GM21529 (cell line): ENCODE data around the gene XRCC6.
"Not testable (repeated sequence)": the region's sequence is repeated elsewhere in the genome, so short reads cannot be mapped to it uniquely, and the experiment has no call there.

ENCODE experiments used
- ATAC-seq: cut with Tn5 transposase; IDR thresholded peaks from one replicate; pipeline ENCODE4 v1.9.1; 2021; ENCODE audit not compliant: unreplicated experiment

XRCC6 gene

GRCh38 chr22:41648432-41648831 is 27.3 kb downstream of the XRCC6 start:
- ATAC-seq = no peak

GRCh38 chr22:41650229-41650628 is 29.1 kb downstream of the XRCC6 start:
- ATAC-seq = no peak

GRCh38 chr22:41650821-41651220 is 29.7 kb downstream of the XRCC6 start:
- no peak for ATAC-seq

- ATAC-seq = no peak
These were observed 33.2 kb downstream of the XRCC6 start for GRCh38 chr22:41654322-41654721.

GRCh38 chr22:41656556-41656955 is 35.5 kb downstream of the XRCC6 start:
- no peak for ATAC-seq

GRCh38 chr22:41657709-41658108 is 36.6 kb downstream of the XRCC6 start:
- no peak for ATAC-seq

GRCh38 chr22:41658869-41659268 is 37.8 kb downstream of the XRCC6 start:
- no peak for ATAC-seq

GRCh38 chr22:41659941-41660340 is 38.8 kb downstream of the XRCC6 start:
- no peak for ATAC-seq

- ATAC-seq = no peak
These were observed 39.3 kb downstream of the XRCC6 start for GRCh38 chr22:41660416-41660815.

- no peak for ATAC-seq
These were observed 40.0 kb downstream of the XRCC6 start for GRCh38 chr22:41661088-41661487.

- ATAC-seq = no peak
These were observed 40.6 kb downstream of the XRCC6 start for GRCh38 chr22:41661713-41662112.

GRCh38 chr22:41663594-41663993 is 42.5 kb downstream of the XRCC6 start:
- ATAC-seq = not testable (repeated sequence)

- ATAC-seq = no peak
These were observed 43.4 kb downstream of the XRCC6 start for GRCh38 chr22:41664490-41664889.

GRCh38 chr22:41664951-41665350 is 43.9 kb downstream of the XRCC6 start:
- no peak for ATAC-seq

- no peak for ATAC-seq
These were observed 48.1 kb downstream of the XRCC6 start for GRCh38 chr22:41668971-41669911.

- ATAC-seq = not testable (repeated sequence)
These were observed 51.0 kb downstream of the XRCC6 start for GRCh38 chr22:41672096-41672495.

- no peak for ATAC-seq
These were observed 51.9 kb downstream of the XRCC6 start for GRCh38 chr22:41672780-41673509.

GRCh38 chr22:41674846-41675340 is 53.8 kb downstream of the XRCC6 start:
- no peak for ATAC-seq

- ATAC-seq = no peak
These were observed 55.0 kb downstream of the XRCC6 start for GRCh38 chr22:41676134-41676533.

GRCh38 chr22:41681616-41682015 is 60.5 kb downstream of the XRCC6 start:
- no peak for ATAC-seq

GRCh38 chr22:41682033-41682807 is 61.1 kb downstream of the XRCC6 start:
- ATAC-seq = no peak
